ENCODE data around the gene LRP5.

The LRP5 gene

DNA sequence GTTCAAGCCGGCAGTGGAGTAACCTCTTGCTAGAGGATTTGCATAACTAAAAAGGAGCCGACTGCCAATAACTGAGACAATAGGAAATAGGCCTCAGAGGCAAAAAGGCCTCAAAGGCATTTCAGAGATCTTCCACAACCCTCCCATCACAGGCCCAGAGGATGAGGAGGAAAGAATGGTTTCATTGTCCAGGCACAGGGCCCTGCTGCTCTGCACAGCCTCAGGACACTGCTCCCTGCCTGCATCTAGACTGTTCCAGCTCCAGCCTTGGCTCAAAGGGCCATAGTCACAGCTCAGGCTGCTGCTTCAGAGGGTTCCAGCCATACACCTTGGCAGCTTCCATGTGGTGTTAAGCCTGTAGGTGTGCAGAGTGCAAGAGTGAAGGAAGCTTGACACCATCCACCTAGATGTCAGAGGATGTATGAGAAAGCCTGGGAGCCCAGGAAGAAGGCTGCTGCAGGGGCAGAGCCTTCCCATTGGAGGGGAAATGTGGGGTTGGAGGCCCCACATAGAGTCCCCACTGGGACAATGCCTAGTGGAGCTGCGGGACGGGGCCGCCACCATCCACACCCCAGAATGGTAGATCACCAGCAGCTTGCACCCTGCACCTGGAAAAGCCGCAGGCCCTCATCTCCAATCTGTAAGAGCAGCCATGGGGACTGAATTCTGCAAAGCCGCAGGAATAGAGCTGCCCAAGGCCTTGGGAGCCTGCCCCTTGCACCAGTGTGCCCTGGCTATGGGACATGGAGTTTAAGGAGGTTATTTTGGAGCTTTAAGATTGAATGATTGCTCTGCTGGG is 8.2 kb upstream of the LRP5 start:
- ChIA-PET CTCF (no interaction called here), POLR2A (ENCODE audit: low non-redundant PET) (no interaction called here)
- TF ChIP-seq, protein P1, sequence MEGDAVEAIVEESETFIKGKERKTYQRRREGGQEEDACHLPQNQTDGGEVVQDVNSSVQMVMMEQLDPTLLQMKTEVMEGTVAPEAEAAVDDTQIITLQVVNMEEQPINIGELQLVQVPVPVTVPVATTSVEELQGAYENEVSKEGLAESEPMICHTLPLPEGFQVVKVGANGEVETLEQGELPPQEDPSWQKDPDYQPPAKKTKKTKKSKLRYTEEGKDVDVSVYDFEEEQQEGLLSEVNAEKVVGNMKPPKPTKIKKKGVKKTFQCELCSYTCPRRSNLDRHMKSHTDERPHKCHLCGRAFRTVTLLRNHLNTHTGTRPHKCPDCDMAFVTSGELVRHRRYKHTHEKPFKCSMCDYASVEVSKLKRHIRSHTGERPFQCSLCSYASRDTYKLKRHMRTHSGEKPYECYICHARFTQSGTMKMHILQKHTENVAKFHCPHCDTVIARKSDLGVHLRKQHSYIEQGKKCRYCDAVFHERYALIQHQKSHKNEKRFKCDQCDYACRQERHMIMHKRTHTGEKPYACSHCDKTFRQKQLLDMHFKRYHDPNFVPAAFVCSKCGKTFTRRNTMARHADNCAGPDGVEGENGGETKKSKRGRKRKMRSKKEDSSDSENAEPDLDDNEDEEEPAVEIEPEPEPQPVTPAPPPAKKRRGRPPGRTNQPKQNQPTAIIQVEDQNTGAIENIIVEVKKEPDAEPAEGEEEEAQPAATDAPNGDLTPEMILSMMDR (conservative IDR thresholded peaks at IDR 0.05; ENCODE audit: low read depth) = no peak
- DNase-seq (ENCODE audit: low spot score) = no peak
- H3K27ac ChIP-seq = no peak overlapping the region

DNA sequence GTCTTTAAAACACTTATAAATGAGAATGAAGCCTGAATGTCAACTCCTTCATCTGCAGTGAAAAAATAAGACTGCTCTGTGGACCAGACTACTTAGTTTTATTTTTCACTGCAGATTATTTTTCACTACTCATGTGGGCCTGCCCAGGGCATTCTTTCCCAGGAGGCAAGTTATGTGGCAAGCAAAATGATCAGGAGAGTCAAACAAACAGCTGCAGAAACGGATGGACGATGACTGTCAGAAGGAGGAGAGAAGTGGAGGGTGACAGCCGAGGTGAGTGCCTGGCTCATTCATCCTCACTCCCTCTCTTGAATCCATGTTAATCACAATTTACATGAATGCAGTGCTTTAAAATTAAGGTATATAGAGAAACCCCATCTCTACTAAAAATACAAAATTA is 5.8 kb upstream of the LRP5 start:
- POLR2A ChIA-PET (ENCODE audit: low non-redundant PET) = no interaction called here
- TF ChIP-seq, protein P1 (conservative IDR thresholded peaks at IDR 0.05; ENCODE audit: low read depth) = no peak
- CTCF ChIA-PET = interaction anchor here (1.0 kb wide), 1 partner anchor 9 kb away, joined by 3 read pairs; no protein-coding TSS in a partner anchor
- no peak for DNase-seq (ENCODE audit: low spot score)
- H3K27ac ChIP-seq = no peak overlapping the region

DNA sequence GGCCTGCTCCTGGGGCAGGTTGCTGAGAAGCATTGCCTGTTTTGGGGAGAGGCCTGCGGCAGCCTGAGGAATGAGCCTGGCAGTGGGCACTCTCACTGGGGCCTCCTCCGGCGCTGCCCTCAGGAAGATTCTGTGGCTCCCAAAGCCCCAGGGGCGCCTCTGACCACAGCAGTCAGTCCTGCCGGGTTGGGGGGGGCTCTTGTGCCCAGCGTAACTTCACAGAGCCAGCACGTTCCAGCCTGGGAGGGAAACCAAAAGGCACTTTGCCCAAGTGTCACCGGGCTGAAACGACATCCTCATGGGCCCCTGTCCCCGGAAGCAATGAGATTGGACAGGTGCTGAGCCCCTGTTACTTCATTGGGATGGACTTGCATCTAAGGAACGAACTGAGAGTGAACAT is 4.3 kb upstream of the LRP5 start:
- TF ChIP-seq, protein P1 (conservative IDR thresholded peaks at IDR 0.05; ENCODE audit: low read depth) = no peak
- ChIA-PET CTCF (no interaction called here), POLR2A (ENCODE audit: low non-redundant PET) (no interaction called here)
- DNase-seq (ENCODE audit: low spot score) = no peak
- 0 out of 2 replicates have a peak overlapping the region, but pooled peaks have one; percentile 15 for H3K27ac ChIP-seq

DNA sequence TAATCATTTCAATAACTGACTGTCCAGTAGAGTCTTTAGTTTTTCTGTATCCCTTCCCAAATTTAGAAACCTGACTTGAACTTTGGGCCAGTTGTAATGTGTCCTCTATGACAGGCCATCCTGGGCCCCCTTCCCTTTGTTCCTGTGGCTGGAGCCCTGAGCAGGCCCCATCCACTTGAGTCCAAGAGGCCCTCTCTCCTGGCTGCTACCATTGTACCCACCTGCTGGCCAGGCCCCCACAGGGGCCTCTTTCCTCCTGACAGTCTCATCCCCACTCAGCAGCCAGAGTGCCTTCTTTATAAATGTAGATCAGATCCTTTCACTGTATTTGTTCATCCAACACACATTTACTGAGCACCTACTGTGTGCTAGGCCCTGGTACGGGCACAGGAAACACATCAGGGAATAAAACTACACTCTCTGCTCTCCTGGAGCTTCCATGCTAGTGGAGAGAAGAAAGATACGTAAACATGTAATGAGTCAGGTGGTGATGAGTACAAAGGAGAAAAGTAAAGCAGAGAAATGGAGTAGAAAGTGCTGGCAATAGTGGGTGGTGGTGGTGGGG is 2.7 kb upstream of the LRP5 start:
- peak overlapping the region; percentile 93 for H3K27ac ChIP-seq
- TF ChIP-seq, protein P1 (conservative IDR thresholded peaks at IDR 0.05; ENCODE audit: low read depth) = no peak
- ChIA-PET POLR2A (ENCODE audit: low non-redundant PET) (no interaction called here), CTCF (no interaction called here)
- no peak for DNase-seq (ENCODE audit: low spot score)

DNA sequence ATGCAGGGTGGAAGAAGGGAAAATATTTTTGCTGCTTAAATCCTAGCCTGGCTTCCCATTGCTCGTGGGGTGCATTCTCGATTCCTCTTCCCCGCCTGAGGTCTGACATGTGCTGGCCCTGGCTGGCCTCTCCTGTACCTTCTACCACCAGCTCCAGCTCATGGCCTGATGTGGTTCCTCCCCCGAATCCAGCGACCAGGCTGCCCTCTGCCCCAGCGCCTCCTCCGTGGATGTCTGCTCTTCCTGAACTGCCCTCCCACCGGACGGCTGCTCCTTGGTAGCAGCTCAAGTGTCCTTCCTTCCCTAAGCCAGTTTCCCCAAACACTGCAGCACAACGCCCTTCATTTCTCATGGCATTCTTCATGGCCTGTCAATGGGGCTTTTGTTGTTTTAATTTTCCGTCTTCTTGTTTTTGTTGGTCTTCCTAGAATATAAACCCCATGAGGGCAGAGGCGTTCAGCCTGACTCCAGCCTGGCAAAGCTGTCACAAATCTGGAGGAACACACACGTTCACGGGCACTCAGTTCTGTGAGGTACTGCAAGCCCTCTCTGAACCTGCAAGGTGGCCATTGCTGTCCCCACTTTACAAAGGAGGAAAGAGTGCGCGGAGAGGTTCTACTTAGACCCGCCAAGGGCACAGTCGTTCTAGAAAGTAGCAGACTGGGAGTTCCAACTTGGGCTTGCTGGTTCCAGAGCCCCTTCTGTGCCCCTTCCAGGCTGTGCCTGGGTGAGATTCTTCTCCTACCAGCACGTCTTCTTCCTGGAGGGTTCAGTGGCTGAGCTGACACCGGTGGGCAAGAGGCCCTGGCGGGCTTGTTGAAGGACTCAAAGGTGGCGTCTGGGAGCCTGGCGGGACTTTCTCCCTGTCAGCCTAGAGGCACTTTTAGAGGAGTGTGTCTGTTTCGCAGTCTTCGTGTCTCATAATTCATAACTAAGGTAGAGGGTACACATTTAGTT is 953 bp upstream of the LRP5 start:
- peak overlapping the region; percentile 93 for H3K27ac ChIP-seq
- ChIA-PET CTCF (interaction anchor here (0.8 to 0.9 kb wide), 2 partner anchors 13 to 14 kb away, joined by 3 to 4 read pairs; no protein-coding TSS in a partner anchor), POLR2A (ENCODE audit: low non-redundant PET) (no interaction called here)
- TF ChIP-seq, protein P1 (conservative IDR thresholded peaks at IDR 0.05; ENCODE audit: low read depth) = no peak
- DNase-seq (ENCODE audit: low spot score) = no peak

All from RWPE1 (cell line).